ENCODE data around the gene TNXB.
"Not testable (repeated sequence)": the region's sequence is repeated elsewhere in the genome, so short reads cannot be mapped to it uniquely, and the experiment has no call there.

Gene TNXB

DNA sequence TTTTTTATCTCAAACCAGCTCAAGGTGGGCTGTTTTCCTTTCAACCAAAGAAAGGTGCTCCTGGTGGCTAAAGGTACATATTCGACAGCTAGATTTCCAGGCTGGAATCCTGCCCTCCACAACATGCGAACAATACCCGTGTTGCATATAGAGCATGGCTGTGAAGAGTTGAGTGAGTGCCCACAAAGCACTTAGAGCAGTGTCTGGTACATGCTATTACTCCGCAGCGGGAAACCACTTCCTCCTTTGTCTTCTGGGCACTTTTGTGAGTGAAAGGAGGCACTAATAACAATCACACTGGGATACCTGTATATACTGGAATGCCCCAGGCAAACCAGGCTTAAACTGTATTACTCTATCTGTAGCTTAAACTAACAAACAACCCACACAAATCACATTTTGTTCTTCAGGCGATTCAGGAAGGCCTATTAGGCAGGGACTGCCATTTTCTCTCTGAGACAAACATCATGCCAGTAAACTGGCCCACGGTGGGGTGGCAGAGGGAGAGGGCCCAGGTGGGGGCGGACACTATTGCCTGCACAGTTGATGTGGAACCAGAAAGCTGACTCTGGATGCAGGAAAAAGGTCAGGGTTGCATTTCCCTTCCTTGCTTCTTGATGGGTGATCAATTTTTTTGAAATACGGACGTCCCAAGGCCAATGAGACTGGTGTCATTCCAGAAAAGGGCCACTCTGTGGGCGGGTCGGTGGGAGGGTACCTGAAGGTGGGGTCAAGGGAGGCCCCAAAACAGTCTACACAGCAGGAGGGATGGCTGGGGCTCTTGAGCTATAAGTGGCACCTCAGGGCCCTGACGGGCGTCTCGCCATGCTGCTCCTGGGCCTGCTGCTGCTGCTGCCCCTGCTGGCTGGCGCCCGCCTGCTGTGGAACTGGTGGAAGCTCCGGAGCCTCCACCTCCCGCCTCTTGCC is 71.3 kb downstream of the TNXB start, which contains the start of gene CYP21A2:
TSS of gene CYP21A2 (plus strand) at position 818 of the 927 bp plus-strand sequence. CDS start at position 826, 8 bp downstream.
- H3K4me3 ChIP-seq (ENCODE audit: low read depth, low read length); H3K27me3 ChIP-seq; DNase-seq; H3K36me3 ChIP-seq; H3K9me3 ChIP-seq; H3K4me1 ChIP-seq: not testable (repeated sequence)

GRCh38 chr6:32037136-32037535 is 72.0 kb downstream of the TNXB start:
- not testable (repeated sequence) for H3K4me3 ChIP-seq (ENCODE audit: low read depth, low read length); DNase-seq; H3K9me3 ChIP-seq; H3K4me1 ChIP-seq; H3K27me3 ChIP-seq; H3K36me3 ChIP-seq

- H3K4me3 ChIP-seq (ENCODE audit: low read depth, low read length); H3K4me1 ChIP-seq; H3K27me3 ChIP-seq; DNase-seq; H3K9me3 ChIP-seq; H3K36me3 ChIP-seq: not testable (repeated sequence)
These were observed 73.7 kb downstream of the TNXB start for GRCh38 chr6:32035283-32036013.

GRCh38 chr6:32029553-32029952 is 79.6 kb downstream of the TNXB start:
- not testable (repeated sequence) for H3K4me1 ChIP-seq; DNase-seq; H3K27me3 ChIP-seq; H3K4me3 ChIP-seq (ENCODE audit: low read depth, low read length); H3K9me3 ChIP-seq; H3K36me3 ChIP-seq

DNA sequence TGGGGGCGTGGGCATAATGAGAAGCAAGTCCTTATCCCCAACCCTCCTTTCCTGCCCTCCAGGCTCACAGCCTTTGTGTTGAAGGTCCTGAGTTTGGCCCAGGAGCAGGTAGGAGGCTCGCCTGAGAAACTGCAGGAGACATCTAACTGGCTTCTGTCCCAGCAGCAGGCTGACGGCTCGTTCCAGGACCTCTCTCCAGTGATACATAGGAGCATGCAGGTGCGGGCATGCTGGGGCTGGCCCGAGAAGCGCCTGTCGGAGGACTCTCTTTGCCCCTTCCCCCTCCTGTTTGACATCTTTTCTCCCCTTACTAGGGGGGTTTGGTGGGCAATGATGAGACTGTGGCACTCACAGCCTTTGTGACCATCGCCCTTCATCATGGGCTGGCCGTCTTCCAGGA is 80.5 kb downstream of the TNXB start:
- H3K9me3 ChIP-seq; H3K4me3 ChIP-seq (ENCODE audit: low read depth, low read length); H3K36me3 ChIP-seq; H3K4me1 ChIP-seq; H3K27me3 ChIP-seq; DNase-seq: not testable (repeated sequence)

GRCh38 chr6:32022100-32022499 is 87.0 kb downstream of the TNXB start:
- H3K4me3 ChIP-seq (ENCODE audit: low read depth, low read length); DNase-seq; H3K36me3 ChIP-seq: not testable (repeated sequence)

DNA sequence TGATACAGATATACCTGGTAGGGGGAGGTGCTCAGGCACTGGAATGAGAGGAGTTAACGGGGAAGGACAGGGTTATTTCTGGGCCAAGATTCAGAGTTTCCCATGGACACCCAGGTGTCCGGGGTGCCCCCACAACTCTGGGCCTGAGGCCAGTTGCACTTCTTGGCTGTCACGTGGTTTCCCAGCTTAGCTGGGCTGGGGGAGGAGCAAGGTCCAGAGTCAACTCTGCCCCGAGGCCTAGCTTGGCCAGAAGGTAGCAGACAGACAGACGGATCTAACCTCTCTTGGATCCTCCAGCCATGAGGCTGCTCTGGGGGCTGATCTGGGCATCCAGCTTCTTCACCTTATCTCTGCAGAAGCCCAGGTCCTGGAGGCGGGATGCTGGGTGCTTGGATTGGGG is 94.6 kb downstream of the TNXB start, which contains the start of gene C4B:
TSS of gene C4B (plus strand) at position 249 of the 400 bp plus-strand sequence. CDS start at position 300, 51 bp downstream.
- H3K36me3 ChIP-seq; H3K4me1 ChIP-seq; H3K27me3 ChIP-seq; DNase-seq; H3K9me3 ChIP-seq; H3K4me3 ChIP-seq (ENCODE audit: low read depth, low read length): not testable (repeated sequence)

More at GRCh38 chr6:32022100-32022499, 87.0 kb downstream of the TNXB start:
- H3K27me3 ChIP-seq, H3K4me1 ChIP-seq, H3K9me3 ChIP-seq: not testable (repeated sequence)

DNA sequence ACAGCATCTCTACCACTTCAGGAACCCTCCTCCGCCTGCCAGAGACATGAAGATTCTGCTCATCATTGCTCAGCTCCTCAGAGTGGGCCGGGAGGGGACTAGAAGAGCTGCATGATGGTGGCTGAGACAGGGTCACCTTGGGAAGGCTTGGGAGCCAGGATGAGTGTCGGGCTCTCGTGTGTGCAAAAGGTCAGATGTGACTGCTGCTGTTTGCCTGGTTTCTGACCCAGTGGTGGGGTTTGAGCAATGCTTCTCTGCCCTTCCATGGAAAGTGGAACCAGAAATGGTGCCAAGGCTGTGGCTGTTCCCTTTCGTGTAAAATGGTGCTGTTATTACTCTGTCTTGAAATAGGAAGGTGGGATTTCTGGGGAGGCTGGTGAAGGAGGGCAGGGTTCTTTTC is 95.4 kb downstream of the TNXB start:
- not testable (repeated sequence) for H3K27me3 ChIP-seq; H3K9me3 ChIP-seq; H3K4me3 ChIP-seq (ENCODE audit: low read depth, low read length); DNase-seq; H3K36me3 ChIP-seq; H3K4me1 ChIP-seq

DNA sequence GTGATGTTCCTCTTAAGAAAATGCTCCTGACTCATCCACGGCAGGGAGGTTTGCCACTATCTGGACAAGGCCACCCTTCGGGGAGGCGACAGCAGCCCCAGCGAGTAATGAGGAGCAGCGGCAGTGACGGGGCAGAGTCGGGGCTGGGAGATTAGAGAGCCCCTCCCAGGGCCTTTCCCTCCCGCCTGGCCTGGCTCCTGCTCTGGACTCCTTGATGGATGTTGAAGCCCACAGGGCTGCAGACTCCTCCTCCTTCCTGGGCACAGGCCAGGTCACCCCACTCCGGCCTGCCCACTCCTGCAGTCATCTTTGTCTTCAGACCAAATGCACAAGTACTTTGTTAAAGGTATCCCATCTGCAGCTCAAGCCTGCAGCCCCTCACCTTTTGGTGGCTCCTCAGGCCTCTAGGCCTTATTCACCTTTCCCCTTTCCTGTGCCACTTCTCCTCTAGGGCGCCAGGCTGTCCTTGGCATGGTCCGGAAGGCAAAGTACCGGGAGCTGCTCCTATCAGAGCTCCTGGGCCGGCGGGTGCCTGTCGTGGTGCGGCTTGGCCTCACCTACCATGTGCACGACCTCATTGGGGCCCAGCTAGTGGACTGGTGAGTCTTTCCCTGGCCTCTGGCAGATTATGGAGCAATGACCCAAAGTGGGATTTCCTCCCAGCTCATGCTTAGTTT is 96.1 kb downstream of the TNXB start:
- not testable (repeated sequence) for H3K4me1 ChIP-seq; H3K27me3 ChIP-seq; H3K9me3 ChIP-seq; H3K36me3 ChIP-seq; DNase-seq; H3K4me3 ChIP-seq (ENCODE audit: low read depth, low read length)

DNA sequence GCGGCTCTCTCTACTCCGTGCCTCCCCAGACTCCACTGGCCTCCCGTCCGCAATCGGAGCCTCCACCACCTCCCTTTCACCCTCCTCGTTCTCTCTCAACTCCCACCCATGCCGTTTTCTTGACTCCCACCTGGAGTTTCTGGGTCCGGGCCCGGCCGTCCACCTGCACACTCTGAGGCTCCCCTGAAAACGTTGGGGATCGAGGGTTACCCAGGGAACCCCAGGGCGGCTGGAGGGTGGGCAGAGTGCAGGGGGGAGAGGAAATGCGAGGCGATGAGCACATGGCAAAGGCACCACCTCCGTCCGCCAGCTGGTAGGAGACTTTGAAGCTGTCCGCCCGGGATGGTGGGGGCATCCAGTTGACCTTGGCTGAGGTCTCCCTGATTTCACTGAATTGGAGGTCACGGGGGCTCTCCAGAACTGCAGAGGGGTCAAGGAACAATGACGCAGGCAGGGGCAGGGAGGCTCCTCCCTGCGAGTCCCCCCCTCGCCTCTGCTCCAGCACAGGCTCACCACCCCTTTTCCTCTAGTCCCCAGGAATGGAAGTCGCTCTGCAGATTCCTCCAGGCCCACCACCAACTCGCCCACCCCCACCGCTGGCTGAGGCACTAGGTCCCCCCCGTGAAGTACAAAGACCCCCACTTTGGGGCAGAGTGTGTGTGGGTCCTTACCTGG is 98.1 kb downstream of the TNXB start:
- not testable (repeated sequence) for H3K27me3 ChIP-seq; H3K4me3 ChIP-seq (ENCODE audit: low read depth, low read length); H3K36me3 ChIP-seq; H3K9me3 ChIP-seq; DNase-seq; H3K4me1 ChIP-seq

DNA sequence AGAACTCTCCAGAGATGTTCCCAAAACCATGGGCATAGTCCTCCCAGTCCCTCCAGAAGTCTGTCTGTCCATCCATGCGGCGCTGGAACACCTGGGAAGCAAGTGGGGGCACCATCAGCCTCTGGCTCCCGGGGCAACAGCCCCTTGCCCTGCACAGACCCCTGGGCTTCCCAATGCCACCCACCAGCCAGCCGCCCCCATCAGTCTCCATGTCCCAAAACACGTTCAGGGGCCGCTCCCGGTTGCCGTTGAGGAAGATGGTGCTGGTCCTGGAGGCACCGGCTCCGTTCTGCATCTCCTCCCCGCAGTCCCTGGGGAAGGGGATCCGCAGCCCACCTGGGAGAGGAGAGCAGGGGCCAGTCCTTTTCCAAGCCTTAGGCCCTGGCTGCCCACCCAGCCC is 99.6 kb downstream of the TNXB start:
- not testable (repeated sequence) for H3K27me3 ChIP-seq; DNase-seq; H3K9me3 ChIP-seq; H3K4me3 ChIP-seq (ENCODE audit: low read depth, low read length); H3K36me3 ChIP-seq; H3K4me1 ChIP-seq

- not testable (repeated sequence) for H3K9me3 ChIP-seq; H3K4me1 ChIP-seq; H3K36me3 ChIP-seq; DNase-seq; H3K4me3 ChIP-seq (ENCODE audit: low read depth, low read length); H3K27me3 ChIP-seq
These were observed 100.5 kb downstream of the TNXB start for GRCh38 chr6:32008616-32009015.

DNA sequence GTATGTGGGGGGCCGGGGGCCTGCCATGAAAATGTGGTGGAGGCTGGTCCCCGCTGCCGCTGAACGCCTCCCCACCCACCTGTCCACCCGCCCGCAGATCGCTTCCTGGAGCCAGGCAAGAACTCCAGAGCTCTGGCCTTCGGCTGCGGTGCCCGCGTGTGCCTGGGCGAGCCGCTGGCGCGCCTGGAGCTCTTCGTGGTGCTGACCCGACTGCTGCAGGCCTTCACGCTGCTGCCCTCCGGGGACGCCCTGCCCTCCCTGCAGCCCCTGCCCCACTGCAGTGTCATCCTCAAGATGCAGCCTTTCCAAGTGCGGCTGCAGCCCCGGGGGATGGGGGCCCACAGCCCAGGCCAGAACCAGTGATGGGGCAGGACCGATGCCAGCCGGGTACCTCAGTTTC is 101.1 kb downstream of the TNXB start:
- DNase-seq; H3K4me1 ChIP-seq; H3K27me3 ChIP-seq; H3K4me3 ChIP-seq (ENCODE audit: low read depth, low read length); H3K9me3 ChIP-seq; H3K36me3 ChIP-seq: not testable (repeated sequence)

GRCh38 chr6:32007086-32007485 is 102.1 kb downstream of the TNXB start:
- not testable (repeated sequence) for H3K27me3 ChIP-seq; H3K36me3 ChIP-seq; H3K9me3 ChIP-seq; H3K4me3 ChIP-seq (ENCODE audit: low read depth, low read length); H3K4me1 ChIP-seq; DNase-seq

DNA sequence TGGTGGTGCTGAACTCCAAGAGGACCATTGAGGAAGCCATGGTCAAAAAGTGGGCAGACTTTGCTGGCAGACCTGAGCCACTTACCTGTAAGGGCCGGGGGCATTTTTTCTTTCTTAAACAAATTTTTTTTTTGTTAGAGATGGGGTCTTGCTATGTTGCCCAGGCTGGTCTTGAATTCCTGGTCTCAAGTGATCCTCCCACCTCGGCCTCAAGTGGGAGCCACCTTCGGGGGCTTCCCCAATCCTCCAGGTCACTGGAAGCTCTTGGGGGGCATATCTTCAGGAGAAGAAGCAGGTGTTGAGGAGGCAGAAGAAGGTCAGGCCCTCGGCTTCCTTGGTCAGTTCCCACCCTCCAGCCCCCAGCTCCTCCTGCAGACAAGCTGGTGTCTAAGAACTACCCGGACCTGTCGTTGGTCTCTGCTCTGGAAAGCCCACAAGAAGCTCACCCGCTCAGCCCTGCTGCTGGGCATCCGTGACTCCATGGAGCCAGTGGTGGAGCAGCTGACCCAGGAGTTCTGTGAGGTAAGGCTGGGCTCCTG is 103.1 kb downstream of the TNXB start:
- not testable (repeated sequence) for H3K4me1 ChIP-seq; DNase-seq; H3K4me3 ChIP-seq (ENCODE audit: low read depth, low read length); H3K36me3 ChIP-seq; H3K9me3 ChIP-seq; H3K27me3 ChIP-seq
